Keratinocyte (primary cell): ENCODE measurements around the gene LIN7A. TPM values are rescaled to one million over a fixed set of nuclear protein-coding genes. Genes with fewer than 3 reads are reported as not detected.

ENCODE experiments used
- DNase-seq: peaks from one replicate; pipeline ENCODE4 v3.0.0-alpha.2; 2011; ENCODE audit warnings: low read depth, missing footprints, low spot score
- FAIRE-seq: peaks from 2 replicates; lab custom pipeline; 2011; peaks lifted over from hg19 to GRCh38; lab: Jason Lieb, UNC
- H2AFZ ChIP-seq: 2 replicates; pipeline ENCODE4 v1.6.0; 2012; ENCODE audit warnings: low read length, control low read depth, inconsistent platforms; ENCODE audit not compliant: control insufficient read depth
- H3K27ac ChIP-seq: 2 replicates; pipeline ENCODE4 v1.5.1; 2011; ENCODE audit warnings: low read length; ENCODE audit not compliant: control insufficient read depth, insufficient read depth
- H3K27me3 ChIP-seq: 3 replicates; pipeline ENCODE4 v1.6.0; 2011; ENCODE audit warnings: low read length; ENCODE audit not compliant: control insufficient read depth, insufficient read depth; ENCODE audit errors: extremely low read depth
- H3K36me3 ChIP-seq, 2 experiments: 2 replicates in 1 of 2; 3 replicates in 1 of 2; pipeline ENCODE4 v1.5.1; 2011; ENCODE audit warnings: low read length in 2 of 2, mild to moderate bottlenecking in 1 of 2; ENCODE audit not compliant: control insufficient read depth in 2 of 2, insufficient read depth in 2 of 2; ENCODE audit errors: extremely low read depth in 1 of 2
- H3K4me1 ChIP-seq: 3 replicates; pipeline ENCODE4 v1.5.1; 2011; ENCODE audit warnings: low read length; ENCODE audit not compliant: control insufficient read depth, insufficient read depth; ENCODE audit errors: extremely low read depth
- H3K4me2 ChIP-seq: 3 replicates; pipeline ENCODE4 v1.6.0; 2011; ENCODE audit warnings: low read depth, low read length; ENCODE audit not compliant: control insufficient read depth, insufficient read depth; ENCODE audit errors: extremely low read depth
- H3K4me3 ChIP-seq, 3 experiments: fragments of 200-600 bp in 1 of 3; sonication (generic) in 1 of 3; 2 replicates in 2 of 3; 3 replicates in 1 of 3; pipeline ENCODE4 v1.5.1; 2011 to 2016; ENCODE audit warnings: low read length in 3 of 3, mild to moderate bottlenecking in 3 of 3, control low read depth in 2 of 3, inconsistent platforms in 1 of 3, low read depth in 1 of 3, mixed read lengths in 1 of 3, mixed run types in 1 of 3, moderate library complexity in 1 of 3; ENCODE audit not compliant: control insufficient read depth in 2 of 3, insufficient read depth in 2 of 3; ENCODE audit errors: extremely low read depth in 1 of 3
- H3K79me2 ChIP-seq: 2 replicates; pipeline ENCODE4 v1.6.0; 2012; ENCODE audit warnings: low read length; ENCODE audit not compliant: control insufficient read depth, insufficient read depth
- H3K9ac ChIP-seq: 3 replicates; pipeline ENCODE4 v1.6.0; 2011; ENCODE audit warnings: low read length; ENCODE audit not compliant: control insufficient read depth, insufficient read depth; ENCODE audit errors: extremely low read depth
- H3K9me1 ChIP-seq: 3 replicates; pipeline ENCODE4 v1.6.0; 2011; ENCODE audit warnings: low read length; ENCODE audit not compliant: control insufficient read depth, insufficient read depth; ENCODE audit errors: extremely low read depth
- H3K9me3 ChIP-seq: 2 replicates; pipeline ENCODE4 v1.5.1; 2012; ENCODE audit warnings: low read depth, low read length; ENCODE audit not compliant: control insufficient read depth
- H4K20me1 ChIP-seq: 3 replicates; pipeline ENCODE4 v1.6.0; 2011; ENCODE audit warnings: low read length; ENCODE audit not compliant: control insufficient read depth, insufficient read depth; ENCODE audit errors: extremely low read depth
- CTCF ChIP-seq, 3 experiments: IDR thresholded peaks in 1 of 3; conservative IDR thresholded peaks in 1 of 3; optimal IDR thresholded peaks in 1 of 3; 2 replicates in 2 of 3; 3 replicates in 1 of 3; pipeline versions ENCODE3 to v1.5.1; 2011; ENCODE audit warnings: low read length in 3 of 3, mild to moderate bottlenecking in 3 of 3, moderate library complexity in 2 of 3, control low read depth in 1 of 3, inconsistent platforms in 1 of 3; ENCODE audit not compliant: insufficient read depth in 2 of 3; ENCODE audit errors: extremely low read depth in 1 of 3
- EZH2 ChIP-seq: IDR thresholded peaks from one replicate; pipeline ENCODE4 v1.6.1; 2012; ENCODE audit warnings: inconsistent platforms, mild to moderate bottlenecking, low read length, moderate library complexity
- dilution Hi-C: fragments of 300-500 bp; cut with MboI; formaldehyde crosslinking; loops from one replicate; pipeline ENCODE4 v1.7.0; 2020; ENCODE audit warnings: low sequenced_read_pairs; ENCODE audit not compliant: extremely low pct_ligation_motif_present
- polyA plus RNA-seq, 5 experiments: library from polyadenylated mRNA; depleted of rRNA in 3 of 5; stranded (reverse) in 3 of 5; stranded (forward) in 1 of 5; unstranded in 1 of 5; fragments of >200 nt; gene quantifications; 1 replicate in 1 of 5; 2 replicates in 3 of 5; 3 replicates in 1 of 5; pipeline versions ENCODE4 v1.2.1 to v1.2.3, GENCODE V29; 2011 to 2012; ENCODE audit warnings: missing spikeins in 2 of 5, low read depth in 1 of 5, low replicate concordance in 1 of 5

The LIN7A gene
- polyA plus RNA-seq, 1 donor (not counting 4 experiments of a cell fraction or from before 2014, with no cell fraction given), result not detected

- H3K9ac ChIP-seq, result no peak overlapping the region
- no peaks in the 10 kb centered on the region for H3K9me1 ChIP-seq
- no peaks in the 10 kb centered on the region for H3K79me2 ChIP-seq
- H3K4me1 ChIP-seq, result no peaks in the 10 kb centered on the region
- H4K20me1 ChIP-seq, result no peaks in the 10 kb centered on the region
- DNase-seq, result no peak
- no peak overlapping the region for H3K4me2 ChIP-seq
- TF ChIP-seq CTCF (optimal IDR thresholded peaks at IDR 0.05 in 1 of 3, IDR thresholded peaks at IDR 0.05 in 1 of 3, conservative IDR thresholded peaks at IDR 0.05 in 1 of 3; ENCODE audit: extremely low read depth in 1 of 3, insufficient read depth in 2 of 3, low read length in 3 of 3) (no peak), EZH2 (no peak)
- H3K9me3 ChIP-seq, result no peaks in the 10 kb centered on the region
- H3K4me3 ChIP-seq, result no peak overlapping the region
- no peak for FAIRE-seq
- no peak overlapping the region for H3K27ac ChIP-seq
- no peaks in the 10 kb centered on the region for H3K27me3 ChIP-seq
- no peaks in the 10 kb centered on the region for H3K36me3 ChIP-seq
- dilution Hi-C loops, result no loop called here
- no peak overlapping the region for H2AFZ ChIP-seq
Observed at GRCh38 chr12:80846952-80847351, 90.8 kb downstream of the LIN7A start.

GRCh38 chr12:80845639-80846038, 92.1 kb downstream of the LIN7A start:
- Histone ChIP-seq H3K4me3 (no peak overlapping the region), H2AFZ (no peak overlapping the region), H3K4me2 (no peak overlapping the region), H3K36me3 (no peaks in the 10 kb centered on the region), H3K4me1 (no peaks in the 10 kb centered on the region), H3K27me3 (no peaks in the 10 kb centered on the region), H3K79me2 (no peaks in the 10 kb centered on the region), H3K9me1 (no peaks in the 10 kb centered on the region), H3K9ac (no peak overlapping the region), H3K9me3 (no peaks in the 10 kb centered on the region), H4K20me1 (no peaks in the 10 kb centered on the region), H3K27ac (no peak overlapping the region)
- no peak for TF ChIP-seq EZH2
- TF ChIP-seq CTCF (optimal IDR thresholded peaks at IDR 0.05 in 1 of 3, IDR thresholded peaks at IDR 0.05 in 1 of 3, conservative IDR thresholded peaks at IDR 0.05 in 1 of 3; ENCODE audit: extremely low read depth in 1 of 3, insufficient read depth in 2 of 3, low read length in 3 of 3), result no peak
- FAIRE-seq (no peak), DNase-seq (no peak)
- dilution Hi-C loops, result no loop called here
